Activated B cell treated with CpG ODN at 0.5 μM for 24 hours (primary cell): ENCODE results near the gene MFNG. TPM values are rescaled to one million over a fixed set of nuclear protein-coding genes. Genes with fewer than 3 reads are reported as not detected.
A peak's percentile ranks its signal among the peaks of the same experiment; 100 is the strongest.

Experiments
- ATAC-seq: fragments of 200-7000 bp; cut with Tn5 transposase; one replicate; pipeline ENCODE4 v1.10.0; 2021; ENCODE audit warnings: low read depth, mild to moderate bottlenecking, moderate library complexity
- CTCF ChIA-PET: fragments of 350-600 bp; sonication (Branson Sonifier 250); formaldehyde crosslinking; loops from one replicate; lab custom pipeline; 2021; ENCODE audit warnings: antibody characterized with exemption; lab: Charles Lee
- POLR2A ChIA-PET: fragments of 350-600 bp; sonication (Branson Sonifier 250); formaldehyde crosslinking; loops from one replicate; lab custom pipeline; 2021; ENCODE audit warnings: antibody characterized with exemption; lab: Charles Lee
- DNase-seq: peaks from one replicate; pipeline ENCODE4 v3.0.0; 2022
- H3K27ac Mint-ChIP-seq: one replicate; pipeline ENCODE4 v1.8.0; 2020; ENCODE audit warnings: mixed read lengths
- H3K27me3 Mint-ChIP-seq: one replicate; pipeline ENCODE4 v1.8.0; 2021; ENCODE audit warnings: mixed read lengths
- H3K36me3 Mint-ChIP-seq: one replicate; pipeline ENCODE4 v1.8.0; 2021; ENCODE audit warnings: low read depth, mixed read lengths
- H3K4me1 Mint-ChIP-seq: one replicate; pipeline ENCODE4 v1.8.0; 2021; ENCODE audit warnings: mixed read lengths
- H3K4me3 Mint-ChIP-seq: one replicate; pipeline ENCODE4 v1.8.0; 2020; ENCODE audit warnings: mild to moderate bottlenecking, mixed read lengths
- H3K9me3 Mint-ChIP-seq: one replicate; pipeline ENCODE4 v1.8.0; 2020; ENCODE audit warnings: mixed read lengths
- intact Hi-C: fragments of 100-400 bp; cut with micrococcal nuclease; formaldehyde crosslinking; loops from one replicate; pipeline ENCODE4 v1.15.1; 2024
- total RNA-seq: library from RNA; stranded (reverse); gene quantifications from 2 replicates; pipeline ENCODE4 v1.2.3, GENCODE V29; 2022
- TF ChIP-seq, protein P1 (sequence below): fragments of 200-600 bp; IDR thresholded peaks from one replicate; pipeline ENCODE4 v1.8.0; 2022; ENCODE audit warnings: antibody characterized with exemption, mild to moderate bottlenecking

The MFNG gene
- total RNA-seq, 1 donor from 2014 or later = 90.6 TPM

DNA sequence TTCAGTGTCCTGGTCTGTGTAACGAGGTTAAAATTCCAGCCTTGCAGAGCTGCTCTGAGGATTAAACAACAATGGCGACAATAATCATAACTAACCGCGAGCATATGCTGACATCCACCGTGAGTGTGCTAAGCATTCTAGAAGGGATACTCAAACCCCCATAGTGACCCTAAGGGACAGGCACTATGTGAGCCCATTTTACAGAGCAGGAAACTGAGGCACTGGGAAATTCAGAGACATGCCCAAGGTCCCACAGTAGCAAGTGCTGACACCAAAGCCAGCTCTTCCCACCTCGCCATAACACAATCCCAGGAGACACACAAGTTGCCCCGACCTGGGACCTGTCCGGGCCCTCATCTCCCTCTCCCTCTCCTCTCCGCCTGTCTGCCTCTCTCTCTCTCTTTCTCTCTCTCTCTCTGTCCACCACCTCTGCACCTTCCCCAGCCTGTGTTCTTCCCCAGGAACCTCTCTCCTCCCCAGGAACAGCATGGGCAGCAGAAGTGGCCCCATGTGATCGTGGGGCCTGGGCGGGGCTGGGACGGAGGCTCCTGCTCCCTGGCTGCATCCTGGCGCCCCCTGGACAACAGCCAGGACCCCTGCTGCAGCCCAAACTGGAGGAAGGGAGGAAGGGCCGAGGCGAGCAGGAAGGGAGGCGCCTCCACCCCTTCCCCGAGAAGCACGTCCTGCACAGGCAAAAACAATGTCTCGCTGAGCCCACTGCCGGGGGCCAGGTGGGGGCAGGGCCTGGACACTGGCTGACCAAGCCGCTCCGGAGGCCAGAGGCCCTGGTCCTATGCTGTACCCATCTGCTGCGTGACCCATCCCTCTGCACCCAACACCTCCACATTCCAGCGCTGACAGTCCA, 14.8 kb upstream of the MFNG start:
- Mint-ChIP-seq H3K4me3 (no peak overlapping the region), H3K36me3 (no peaks in the 10 kb centered on the region), H3K4me1 (peaks cover 6% of the 10 kb centered on the region), H3K27me3 (peaks cover 26% of the 10 kb centered on the region), H3K27ac (no peak overlapping the region), H3K9me3 (no peaks in the 10 kb centered on the region)
- DNase-seq (no peak), ATAC-seq (no peak)
- intact Hi-C loops = no loop called here
- ChIA-PET POLR2A (interaction anchor here (0.6 kb wide), 1 partner anchor 66 kb away, joined by 6 read pairs; no protein-coding TSS in a partner anchor), CTCF (interaction anchor here (0.9 to 4.9 kb wide), 2 partner anchors 10 to 29 kb away, joined by 3 to 28 read pairs; no protein-coding TSS in a partner anchor)
- TF ChIP-seq, protein P1, sequence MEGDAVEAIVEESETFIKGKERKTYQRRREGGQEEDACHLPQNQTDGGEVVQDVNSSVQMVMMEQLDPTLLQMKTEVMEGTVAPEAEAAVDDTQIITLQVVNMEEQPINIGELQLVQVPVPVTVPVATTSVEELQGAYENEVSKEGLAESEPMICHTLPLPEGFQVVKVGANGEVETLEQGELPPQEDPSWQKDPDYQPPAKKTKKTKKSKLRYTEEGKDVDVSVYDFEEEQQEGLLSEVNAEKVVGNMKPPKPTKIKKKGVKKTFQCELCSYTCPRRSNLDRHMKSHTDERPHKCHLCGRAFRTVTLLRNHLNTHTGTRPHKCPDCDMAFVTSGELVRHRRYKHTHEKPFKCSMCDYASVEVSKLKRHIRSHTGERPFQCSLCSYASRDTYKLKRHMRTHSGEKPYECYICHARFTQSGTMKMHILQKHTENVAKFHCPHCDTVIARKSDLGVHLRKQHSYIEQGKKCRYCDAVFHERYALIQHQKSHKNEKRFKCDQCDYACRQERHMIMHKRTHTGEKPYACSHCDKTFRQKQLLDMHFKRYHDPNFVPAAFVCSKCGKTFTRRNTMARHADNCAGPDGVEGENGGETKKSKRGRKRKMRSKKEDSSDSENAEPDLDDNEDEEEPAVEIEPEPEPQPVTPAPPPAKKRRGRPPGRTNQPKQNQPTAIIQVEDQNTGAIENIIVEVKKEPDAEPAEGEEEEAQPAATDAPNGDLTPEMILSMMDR = no peak

DNA sequence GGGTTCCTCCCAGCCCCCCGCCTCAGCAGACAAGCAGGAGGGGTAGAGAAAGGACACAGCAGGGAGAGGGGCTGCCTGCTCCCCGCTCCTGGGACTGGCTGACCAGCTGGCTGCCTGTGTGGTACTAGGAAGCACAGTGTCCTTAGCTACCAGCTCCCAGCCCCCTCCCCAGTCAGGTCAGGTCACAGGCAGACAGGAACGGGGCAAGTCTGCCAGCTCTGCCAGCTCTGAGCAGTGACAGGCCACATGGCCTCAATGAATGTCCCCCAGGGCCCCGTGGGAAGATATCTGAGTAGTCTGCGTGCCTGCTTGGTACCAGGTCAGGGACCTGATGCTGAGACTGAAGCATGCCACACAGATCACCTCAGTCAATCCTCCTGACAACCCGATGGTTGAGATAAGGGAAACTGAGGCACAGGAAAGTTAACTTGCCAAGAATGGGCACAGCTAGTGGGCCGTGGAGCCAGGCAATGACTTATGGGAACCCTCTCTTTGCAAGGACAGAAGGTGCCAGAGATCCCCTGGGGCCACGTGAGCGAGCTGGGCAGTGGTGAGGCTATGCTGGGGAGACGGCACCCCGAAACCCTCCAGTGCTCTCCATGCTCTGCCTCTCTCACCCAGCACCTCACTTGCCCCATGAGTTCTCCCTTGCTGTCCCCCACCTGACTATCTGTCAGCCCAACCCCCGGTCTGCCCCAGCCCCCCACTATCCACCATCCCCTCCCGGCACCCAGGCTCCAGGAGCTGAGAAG, 13.8 kb upstream of the MFNG start:
- TF ChIP-seq, protein P1 = no peak
- no peak for ATAC-seq
- no peak overlapping the region for H3K27ac Mint-ChIP-seq
- no peaks in the 10 kb centered on the region for H3K36me3 Mint-ChIP-seq
- no peaks in the 10 kb centered on the region for H3K9me3 Mint-ChIP-seq
- peaks cover 29% of the 10 kb centered on the region for H3K27me3 Mint-ChIP-seq
- peaks cover 6% of the 10 kb centered on the region for H3K4me1 Mint-ChIP-seq
- CTCF ChIA-PET = interaction anchor here (0.9 to 4.9 kb wide), 2 partner anchors 9 to 28 kb away, joined by 3 to 28 read pairs; no protein-coding TSS in a partner anchor
- DNase-seq = no peak
- H3K4me3 Mint-ChIP-seq = no peak overlapping the region
- intact Hi-C loops = no loop called here
- POLR2A ChIA-PET = interaction anchor here (0.6 kb wide), 1 partner anchor 65 kb away, joined by 6 read pairs; no protein-coding TSS in a partner anchor

DNA sequence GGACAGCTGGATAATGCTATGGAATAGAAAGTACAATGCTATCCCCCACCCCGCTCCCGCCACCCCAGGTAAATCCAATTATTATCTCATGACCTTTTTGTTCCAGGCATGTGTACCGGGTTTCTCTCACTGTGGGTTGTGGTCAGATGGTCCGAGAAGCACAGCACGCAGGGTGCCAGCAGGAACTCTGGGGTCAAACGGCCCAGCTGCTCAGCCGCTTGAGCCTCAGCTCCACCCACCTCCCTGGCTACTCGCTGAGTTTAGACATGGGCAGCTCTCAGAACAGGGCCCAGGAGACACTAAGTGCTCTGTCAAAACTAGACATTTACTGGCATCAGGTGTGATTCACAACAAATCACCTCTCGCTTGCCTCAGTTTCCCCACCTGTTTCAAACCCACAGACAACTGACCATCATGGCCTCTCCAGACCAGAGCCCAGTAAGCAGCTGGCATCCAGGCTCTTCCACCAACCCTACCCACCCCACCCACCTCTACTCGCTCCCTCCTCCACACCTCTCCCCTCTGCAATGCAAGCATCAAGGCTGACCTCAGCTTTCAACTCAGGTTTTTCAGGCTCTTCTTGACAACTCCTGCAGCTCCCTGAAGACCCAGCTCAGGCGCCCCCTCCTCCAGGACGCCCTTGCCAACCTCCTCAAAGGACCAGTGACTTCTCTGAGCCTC, 13.0 kb upstream of the MFNG start:
- POLR2A ChIA-PET = no interaction called here
- no peak for ATAC-seq
- Mint-ChIP-seq H3K4me1 (peaks cover 6% of the 10 kb centered on the region), H3K4me3 (no peak overlapping the region), H3K27ac (no peak overlapping the region), H3K27me3 (peaks cover 26% of the 10 kb centered on the region), H3K36me3 (no peaks in the 10 kb centered on the region), H3K9me3 (no peaks in the 10 kb centered on the region)
- CTCF ChIA-PET = interaction anchor here (1.9 to 4.9 kb wide), 2 partner anchors 27 to 182 kb away, joined by 5 to 28 read pairs; no protein-coding TSS in a partner anchor
- intact Hi-C loops = no loop called here
- TF ChIP-seq, protein P1 = no peak
- no peak for DNase-seq

DNA sequence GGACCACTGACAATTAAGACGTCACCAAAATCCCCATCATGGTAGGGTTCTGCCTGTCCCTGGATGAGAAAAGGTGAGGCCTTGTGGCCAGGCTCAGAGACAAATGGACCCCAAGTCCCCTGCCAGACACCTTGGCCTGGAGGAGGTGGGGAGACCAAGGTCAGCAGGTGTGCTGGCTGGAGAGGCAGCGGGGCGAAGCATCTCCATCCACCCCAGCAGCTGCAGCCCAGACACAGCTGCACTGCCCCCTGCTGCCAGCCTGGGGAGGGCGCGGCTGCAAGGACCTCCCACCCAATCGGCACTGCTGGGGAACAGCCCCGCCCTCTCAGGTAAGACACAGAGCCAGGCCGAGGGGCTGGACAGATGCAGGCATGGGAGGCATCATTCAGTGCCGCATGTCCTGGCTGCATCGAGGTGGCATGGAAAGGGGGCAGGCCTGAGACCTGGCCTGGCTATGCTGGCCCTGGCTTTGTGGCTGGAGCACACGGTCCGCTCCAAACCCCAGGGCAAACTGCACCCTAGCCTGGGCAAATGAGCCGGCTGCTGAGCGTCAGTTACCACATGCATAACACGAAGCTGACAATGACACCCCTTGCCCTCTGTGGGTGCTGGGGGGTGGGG, 12.2 kb upstream of the MFNG start:
- CTCF ChIA-PET = interaction anchor here (1.3 to 4.9 kb wide), 4 partner anchors 12 to 182 kb away, joined by 5 to 28 read pairs (median 6); partner anchors contain the start of gene MFNG
- H3K36me3 Mint-ChIP-seq = no peaks in the 10 kb centered on the region

More for the DNA sequence above, 12.2 kb upstream of the MFNG start:
- H3K4me1 Mint-ChIP-seq = peaks cover 6% of the 10 kb centered on the region
- H3K9me3 Mint-ChIP-seq = no peaks in the 10 kb centered on the region
- H3K27me3 Mint-ChIP-seq = peaks cover 26% of the 10 kb centered on the region
- no peak overlapping the region for H3K27ac Mint-ChIP-seq
- POLR2A ChIA-PET = no interaction called here
- TF ChIP-seq, protein P1 = no peak
- DNase-seq (peak; percentile 64), ATAC-seq (peak; percentile 100)
- intact Hi-C loops = loop anchor here (1.0 kb wide), 4 partner anchors 26 to 231 kb away; no protein-coding TSS in a partner anchor
- no peak overlapping the region for H3K4me3 Mint-ChIP-seq
